Small intestine (tissue), 7 donors: Measurements from ENCODE around the gene GMPPA. TPM values are rescaled to one million over a fixed set of nuclear protein-coding genes. Genes with fewer than 3 reads are reported as not detected.
A peak's percentile ranks its signal among the peaks of the same experiment; 100 is the strongest.

Source experiments
- DNase-seq, 2 donors: peaks; one replicate each; pipeline versions ENCODE4 v3.0.0 to v3.0.0-alpha.2; 2013
- FAIRE-seq: peaks from 2 replicates; lab custom pipeline; 2012; peaks lifted over from hg19 to GRCh38; lab: Jason Lieb, UNC
- H3K27ac ChIP-seq, 3 donors: one replicate each; pipeline ENCODE4 v1.5.1; 2013; ENCODE audit warnings: low read length in 2 of 3, mild to moderate bottlenecking in 2 of 3, control low read depth in 1 of 3, inconsistent platforms in 1 of 3, low read depth in 1 of 3, moderate library complexity in 1 of 3
- H3K27me3 ChIP-seq, 3 donors: one replicate each; pipeline ENCODE4 v1.6.1; 2013; ENCODE audit warnings: low read length in 3 of 3, inconsistent platforms in 1 of 3; ENCODE audit not compliant: control insufficient read depth in 3 of 3, insufficient read depth in 3 of 3
- H3K36me3 ChIP-seq, 3 donors: one replicate each; pipeline ENCODE4 v1.6.1; 2013; ENCODE audit warnings: low read length in 3 of 3, inconsistent platforms in 1 of 3, low read depth in 1 of 3, mild to moderate bottlenecking in 1 of 3, moderate library complexity in 1 of 3; ENCODE audit not compliant: control insufficient read depth in 3 of 3, insufficient read depth in 2 of 3
- H3K4me1 ChIP-seq, 3 donors: one replicate each; pipeline ENCODE4 v1.6.1; 2013; ENCODE audit warnings: low read length in 2 of 3, inconsistent platforms in 1 of 3, low read depth in 1 of 3, mild to moderate bottlenecking in 1 of 3, moderate library complexity in 1 of 3; ENCODE audit not compliant: control insufficient read depth in 3 of 3, insufficient read depth in 2 of 3
- H3K4me3 ChIP-seq, 3 donors: one replicate each; pipeline ENCODE4 v1.5.1; 2013; ENCODE audit warnings: low read length in 3 of 3, control low read depth in 1 of 3, inconsistent platforms in 1 of 3, low read depth in 1 of 3, mild to moderate bottlenecking in 1 of 3, moderate library complexity in 1 of 3
- H3K9me3 ChIP-seq, 2 donors: one replicate each; pipeline ENCODE4 v1.6.1; 2013; ENCODE audit warnings: low read depth in 1 of 2, low read length in 1 of 2; ENCODE audit not compliant: control insufficient read depth in 2 of 2, insufficient read depth in 1 of 2
- WGBS, 3 donors: extraction: QIAGEN DNeasy Blood & Tissue Kit; methylation state at CpG; one replicate each; pipeline ENCODE4 v1.1.7; 2013; 5-methylcytosine and 5-hydroxymethylcytosine counted together
- polyA plus RNA-seq, 4 donors: library from polyadenylated mRNA; stranded (reverse) in 3 of 4; unstranded in 1 of 4; fragments of 200-250 nt in 3 of 4; fragments of 120-200 nt in 1 of 4; gene quantifications; one replicate each; pipeline versions ENCODE4 v1.2.1 to v1.2.3, GENCODE V29; 2013
- donor health status: healthy with polysubstance abuse.
- donor health status: control.
- donor health status: control.
- donor health status: Bipolar disorder and iron deficiency.
- donor health status: healthy.

GMPPA gene
- polyA plus RNA-seq, 4 donors = 52.6 to 63.5 (median 61.3) TPM

- FAIRE-seq (no peak), DNase-seq (no peak)
- 54 to 63% (median 55%) methylated on average over 8 of the region's 8 CpGs for WGBS, 3 donors
Observed at GRCh38 chr2:219507581-219508443, 9.1 kb downstream of the GMPPA start.

GRCh38 chr2:219508444-219508734 lies 9.7 kb downstream of the GMPPA start:
- H3K27me3 ChIP-seq = peaks cover 2 to 42% (median 20%) of the 10 kb centered on the region in 3 donors

More at GRCh38 chr2:219507581-219508443, 9.1 kb downstream of the GMPPA start:
- Histone ChIP-seq H3K4me1 (peaks cover 0 to 19% (median 2%) of the 10 kb centered on the region in 3 donors), H3K4me3 (no peak overlapping the region), H3K9me3 (peaks cover 0 to 6% of the 10 kb centered on the region in 2 donors), H3K27me3 (peaks cover 0 to 36% (median 17%) of the 10 kb centered on the region in 3 donors), H3K27ac (peak overlapping the region in 1 of 3 donors; percentile 17), H3K36me3 (peaks cover 4 to 52% (median 9%) of the 10 kb centered on the region in 3 donors)

GRCh38 chr2:219508971-219509779 lies 10.5 kb downstream of the GMPPA start:
- DNase-seq = no peak
- Histone ChIP-seq H3K36me3 (peaks cover 0 to 41% (median 5%) of the 10 kb centered on the region in 3 donors), H3K27me3 (peaks cover 8 to 50% (median 27%) of the 10 kb centered on the region in 3 donors), H3K4me1 (peaks cover 0 to 24% (median 2%) of the 10 kb centered on the region in 3 donors), H3K4me3 (no peak overlapping the region), H3K27ac (no peak overlapping the region), H3K9me3 (peaks cover 0 to 6% of the 10 kb centered on the region in 2 donors)
- 5 to 16% (median 9%) methylated on average over 12 to 14 of the region's 14 CpGs for WGBS, 3 donors
- no peak for FAIRE-seq

More at GRCh38 chr2:219508444-219508734, 9.7 kb downstream of the GMPPA start:
- Histone ChIP-seq H3K27ac (no peak overlapping the region), H3K9me3 (peaks cover 0 to 6% of the 10 kb centered on the region in 2 donors), H3K4me1 (peaks cover 0 to 20% (median 2%) of the 10 kb centered on the region in 3 donors), H3K36me3 (peaks cover 4 to 48% (median 9%) of the 10 kb centered on the region in 3 donors), H3K4me3 (no peak overlapping the region)
- FAIRE-seq = no peak
- 62 to 73% (median 67%) methylated on average over 4 of the region's 4 CpGs for WGBS, 3 donors
- DNase-seq = no peak

- Histone ChIP-seq H3K9me3 (peaks cover 0 to 6% of the 10 kb centered on the region in 2 donors), H3K4me3 (no peak overlapping the region), H3K36me3 (peaks cover 0 to 33% (median 5%) of the 10 kb centered on the region in 3 donors), H3K4me1 (peaks cover 0 to 29% (median 2%) of the 10 kb centered on the region in 3 donors), H3K27me3 (peaks cover 11 to 57% (median 31%) of the 10 kb centered on the region in 3 donors), H3K27ac (no peak overlapping the region)
- FAIRE-seq (no peak), DNase-seq (peak; percentile 43 to 76)
- 0 to 1% (median 1%) methylated on average over 26 of the region's 26 CpGs for WGBS, 3 donors
Observed at GRCh38 chr2:219509780-219510511, 11.3 kb downstream of the GMPPA start.

GRCh38 chr2:219510512-219511135 lies 11.9 kb downstream of the GMPPA start:
- peaks cover 0 to 29% (median 2%) of the 10 kb centered on the region in 3 donors for H3K4me1 ChIP-seq
- FAIRE-seq = no peak
- H3K36me3 ChIP-seq = peaks cover 0 to 26% (median 5%) of the 10 kb centered on the region in 3 donors
- 15 to 22% (median 18%) methylated on average over 20 to 22 of the region's 22 CpGs for WGBS, 3 donors
- no peak overlapping the region for H3K4me3 ChIP-seq
- H3K27ac ChIP-seq = no peak overlapping the region
- H3K27me3 ChIP-seq = peaks cover 11 to 64% (median 37%) of the 10 kb centered on the region in 3 donors
- peaks cover 0 to 6% of the 10 kb centered on the region in 2 donors for H3K9me3 ChIP-seq
- DNase-seq = no peak

- H3K4me1 ChIP-seq = peaks cover 0 to 29% (median 2%) of the 10 kb centered on the region in 3 donors
- no peak overlapping the region for H3K4me3 ChIP-seq
- DNase-seq = no peak
- peaks cover 0 to 15% (median under 1%) of the 10 kb centered on the region in 3 donors for H3K36me3 ChIP-seq
- H3K9me3 ChIP-seq = peaks cover 0 to 6% of the 10 kb centered on the region in 2 donors
- no peak overlapping the region for H3K27ac ChIP-seq
- peaks cover 11 to 75% (median 43%) of the 10 kb centered on the region in 3 donors for H3K27me3 ChIP-seq
- no peak for FAIRE-seq
- 21 to 29% (median 22%) methylated on average over 15 of the region's 15 CpGs for WGBS, 3 donors
Observed at GRCh38 chr2:219511547-219512325, 13.0 kb downstream of the GMPPA start.
